ENCODE data around the gene MS4A4E.
"Not testable (repeated sequence)": the region's sequence is repeated elsewhere in the genome, so short reads cannot be mapped to it uniquely, and the experiment has no call there.

Gene MS4A4E

DNA sequence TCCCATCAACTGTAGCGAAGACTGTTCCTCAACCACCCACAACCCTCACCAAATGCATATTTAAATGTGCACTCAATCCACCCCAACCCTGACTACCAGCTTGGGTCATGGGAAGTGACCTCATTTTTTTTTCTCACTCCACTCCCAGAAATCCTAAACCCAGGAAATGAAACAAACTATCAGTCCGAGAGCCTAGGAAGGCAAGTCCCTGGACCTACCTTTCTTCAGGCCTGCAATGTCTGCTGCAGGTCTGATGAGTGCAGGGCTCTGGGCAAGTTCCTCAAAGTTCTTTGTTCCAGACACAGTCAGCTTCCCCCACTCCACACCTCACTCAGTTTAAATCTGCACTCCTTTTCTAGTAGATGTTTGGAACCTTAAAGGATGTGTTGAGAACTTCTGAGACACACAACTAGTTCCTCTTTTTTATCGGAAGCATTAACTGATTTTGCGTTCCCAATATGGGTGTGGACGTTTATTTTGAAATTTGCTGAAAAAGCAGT is at the start of gene MS4A4E:
Gene MS4A4E, minus strand, starts transcription at position 398 of the 500 bp plus-strand sequence. CDS start 13,082 bp downstream, outside the sequence.
- intact Hi-C loops (cut with DNase I; ENCODE audit: low total_unique reads): no loop called here
- TF ChIP-seq, protein P1, sequence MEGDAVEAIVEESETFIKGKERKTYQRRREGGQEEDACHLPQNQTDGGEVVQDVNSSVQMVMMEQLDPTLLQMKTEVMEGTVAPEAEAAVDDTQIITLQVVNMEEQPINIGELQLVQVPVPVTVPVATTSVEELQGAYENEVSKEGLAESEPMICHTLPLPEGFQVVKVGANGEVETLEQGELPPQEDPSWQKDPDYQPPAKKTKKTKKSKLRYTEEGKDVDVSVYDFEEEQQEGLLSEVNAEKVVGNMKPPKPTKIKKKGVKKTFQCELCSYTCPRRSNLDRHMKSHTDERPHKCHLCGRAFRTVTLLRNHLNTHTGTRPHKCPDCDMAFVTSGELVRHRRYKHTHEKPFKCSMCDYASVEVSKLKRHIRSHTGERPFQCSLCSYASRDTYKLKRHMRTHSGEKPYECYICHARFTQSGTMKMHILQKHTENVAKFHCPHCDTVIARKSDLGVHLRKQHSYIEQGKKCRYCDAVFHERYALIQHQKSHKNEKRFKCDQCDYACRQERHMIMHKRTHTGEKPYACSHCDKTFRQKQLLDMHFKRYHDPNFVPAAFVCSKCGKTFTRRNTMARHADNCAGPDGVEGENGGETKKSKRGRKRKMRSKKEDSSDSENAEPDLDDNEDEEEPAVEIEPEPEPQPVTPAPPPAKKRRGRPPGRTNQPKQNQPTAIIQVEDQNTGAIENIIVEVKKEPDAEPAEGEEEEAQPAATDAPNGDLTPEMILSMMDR (IDR thresholded peaks at IDR 0.05): no peak
- no peak within 1 kb of the TSS for H3K4me3 ChIP-seq

GRCh38 chr11:60292145-60292544 is 49.2 kb upstream of the MS4A4E start:
- H3K36me3 ChIP-seq: no peaks in the 10 kb centered on the region
- intact Hi-C loops (cut with DNase I; ENCODE audit: low total_unique reads): no loop called here
- H3K4me1 ChIP-seq: no peaks in the 10 kb centered on the region
- no peak overlapping the region for H3K4me3 ChIP-seq
- no peaks in the 10 kb centered on the region for H3K27me3 ChIP-seq
- TF ChIP-seq, protein P1 (IDR thresholded peaks at IDR 0.05): no peak
- no peak for DNase-seq
- peaks cover 0 to 5% (median 0%) of the 10 kb centered on the region in 3 donors for H3K9me3 ChIP-seq
- H3K27ac ChIP-seq: no peak overlapping the region

More for the DNA sequence above, at the start of gene MS4A4E:
- H3K9me3 ChIP-seq: no peaks in the 10 kb centered on the region
- no peaks in the 10 kb centered on the region for H3K36me3 ChIP-seq
- no peak within 1 kb of the TSS for H3K27ac ChIP-seq
- H3K4me1 ChIP-seq: no peaks in the 10 kb centered on the region
- no peaks in the 10 kb centered on the region for H3K27me3 ChIP-seq
- DNase-seq: no peak

- intact Hi-C loops (cut with DNase I; ENCODE audit: low total_unique reads): no loop called here
- H3K27ac ChIP-seq: no peak overlapping the region
- no peak for DNase-seq
- H3K4me3 ChIP-seq: no peak overlapping the region
- H3K27me3 ChIP-seq: no peaks in the 10 kb centered on the region
- H3K4me1 ChIP-seq: no peaks in the 10 kb centered on the region
- TF ChIP-seq, protein P1 (IDR thresholded peaks at IDR 0.05): no peak
- H3K9me3 ChIP-seq: peaks cover 0 to 5% (median 0%) of the 10 kb centered on the region in 3 donors
- H3K36me3 ChIP-seq: no peaks in the 10 kb centered on the region
These were observed 45.6 kb upstream of the MS4A4E start for GRCh38 chr11:60288531-60288930.

DNA sequence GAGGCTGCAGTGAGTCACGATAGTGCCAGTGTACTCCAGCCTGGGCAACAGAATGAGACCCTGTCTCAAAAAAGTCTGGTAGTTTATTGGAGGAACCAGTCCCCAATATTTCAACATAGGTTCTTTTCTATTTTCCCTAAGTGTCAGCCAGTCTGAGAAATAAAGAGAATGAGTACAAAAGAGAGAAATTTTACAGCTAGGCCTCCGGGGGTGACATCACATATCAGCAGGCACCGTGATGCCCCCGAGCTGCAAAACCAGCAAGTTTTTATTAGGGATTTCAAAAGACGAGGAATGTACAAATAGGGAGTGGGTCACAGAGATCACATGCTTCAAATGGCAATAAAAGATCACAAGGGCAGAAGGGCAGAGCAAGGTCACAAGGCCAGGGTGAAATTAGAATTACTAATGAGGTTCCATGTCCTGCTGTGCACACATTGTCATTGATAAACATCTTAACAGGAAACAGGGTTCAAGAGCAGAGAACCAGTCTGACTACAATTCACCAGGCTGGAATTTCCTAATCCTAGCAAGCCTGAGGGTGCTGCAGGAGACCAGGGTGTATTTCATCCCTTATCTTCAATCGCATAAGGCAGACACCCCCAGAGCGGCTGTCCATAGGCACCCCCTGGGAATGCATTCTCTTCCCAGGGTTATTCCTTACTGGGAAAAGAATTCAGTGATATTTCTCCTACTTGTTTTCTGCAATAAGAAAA is 42.6 kb upstream of the MS4A4E start:
- H3K27ac ChIP-seq; intact Hi-C loops (cut with DNase I; ENCODE audit: low total_unique reads): not testable (repeated sequence)

DNA sequence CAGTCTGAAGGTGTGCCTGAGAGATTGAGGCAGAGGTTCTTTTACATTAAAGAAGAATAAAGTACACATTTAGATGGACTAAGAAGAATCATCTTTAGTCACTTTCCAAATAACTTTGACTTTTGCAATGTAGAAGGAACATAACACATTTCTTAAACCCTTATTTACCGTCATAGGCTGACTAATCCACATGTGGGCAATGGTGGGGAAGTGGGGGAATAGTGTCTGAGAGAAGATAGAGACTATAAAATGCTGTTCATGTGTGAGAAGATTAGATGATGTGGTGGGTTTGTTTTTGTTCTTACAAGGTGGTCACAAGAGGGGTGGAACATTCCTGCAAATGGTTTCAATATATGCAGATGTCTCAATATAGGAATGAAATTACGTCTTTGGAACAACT is 39.3 kb upstream of the MS4A4E start:
- Histone ChIP-seq H3K4me3 (peak overlapping the region; percentile 6 to 14), H3K36me3 (no peaks in the 10 kb centered on the region), H3K27me3 (no peaks in the 10 kb centered on the region), H3K4me1 (no peaks in the 10 kb centered on the region), H3K9me3 (no peaks in the 10 kb centered on the region), H3K27ac (no peak overlapping the region)
- TF ChIP-seq, protein P1 (IDR thresholded peaks at IDR 0.05): no peak
- intact Hi-C loops (cut with DNase I; ENCODE audit: low total_unique reads): no loop called here
- no peak for DNase-seq

More for the DNA sequence above, 42.6 kb upstream of the MS4A4E start:
- H3K4me1 ChIP-seq, H3K36me3 ChIP-seq, H3K27me3 ChIP-seq, H3K4me3 ChIP-seq, H3K9me3 ChIP-seq, DNase-seq: not testable (repeated sequence)

- H3K27ac ChIP-seq: no peak overlapping the region
- no peaks in the 10 kb centered on the region for H3K9me3 ChIP-seq
- H3K36me3 ChIP-seq: no peaks in the 10 kb centered on the region
- H3K4me1 ChIP-seq: no peaks in the 10 kb centered on the region
- DNase-seq: no peak
- intact Hi-C loops (cut with DNase I; ENCODE audit: low total_unique reads): no loop called here
- peak overlapping the region; percentile 14 to 22 for H3K4me3 ChIP-seq
- TF ChIP-seq, protein P1 (IDR thresholded peaks at IDR 0.05): no peak
- H3K27me3 ChIP-seq: no peaks in the 10 kb centered on the region
These were observed 38.5 kb upstream of the MS4A4E start for GRCh38 chr11:60281485-60281884.

All from tibial artery (tissue), 4 donors.